Esophagus squamous epithelium (tissue), 5 donors: ENCODE data around the gene UTP25. TPM values are rescaled to one million over a fixed set of nuclear protein-coding genes. Genes with fewer than 3 reads are reported as not detected.
A peak's percentile ranks its signal among the peaks of the same experiment; 100 is the strongest.

Experiments
- DNase-seq: peaks from one replicate; lab custom pipeline; 2025; lab: John Stamatoyannopoulos, UW
- H3K27ac ChIP-seq, 4 donors: fragments of 200-600 bp; sonication (generic); one replicate each; pipeline ENCODE4 v1.5.1; 2016 to 2019; ENCODE audit warnings: mild to moderate bottlenecking in 1 of 4
- H3K27me3 ChIP-seq, 4 donors: fragments of 200-600 bp; sonication (generic); 1 replicate in 3 of 4; 2 replicates in 1 of 4; pipeline versions ENCODE4 v1.5.1 to v1.6.0; 2017 to 2021; ENCODE audit warnings: antibody characterized with exemption in 1 of 4
- H3K36me3 ChIP-seq, 3 donors: fragments of 200-600 bp; sonication (generic); one replicate each; pipeline ENCODE4 v1.5.1; 2016 to 2019
- H3K4me1 ChIP-seq, 3 donors: fragments of 200-600 bp; sonication (generic); one replicate each; pipeline ENCODE4 v1.5.1; 2017 to 2019
- H3K4me3 ChIP-seq, 4 donors: fragments of 200-600 bp; sonication (generic); 1 replicate in 3 of 4; 2 replicates in 1 of 4; pipeline ENCODE4 v1.5.1; 2016 to 2019; ENCODE audit warnings: mild to moderate bottlenecking in 2 of 4, moderate library complexity in 1 of 4
- H3K9me3 ChIP-seq, 3 donors: fragments of 200-600 bp; sonication (generic); one replicate each; pipeline ENCODE4 v1.5.1; 2016 to 2019
- CTCF ChIP-seq, 6 experiments: fragments of 450-650 bp in 4 of 6; fragments of 200-600 bp in 2 of 6; sonication (generic) in 2 of 6; IDR thresholded peaks; one replicate each; pipeline ENCODE4 v1.5.1; 2016 to 2019; ENCODE audit warnings: antibody characterized with exemption in 6 of 6, mild to moderate bottlenecking in 4 of 6, moderate library complexity in 4 of 6
- POLR2A ChIP-seq, 4 donors: fragments of 450-650 bp; IDR thresholded peaks; one replicate each; pipeline ENCODE4 v1.6.1; 2017; ENCODE audit warnings: antibody characterized with exemption in 4 of 4, mild to moderate bottlenecking in 4 of 4, moderate library complexity in 3 of 4
- WGBS, 2 donors: methylation state at CpG; one replicate each; pipeline ENCODE4 v1.1.5; 2018; 5-methylcytosine and 5-hydroxymethylcytosine counted together
- intact Hi-C: fragments of 100-400 bp; cut with DNase I; formaldehyde crosslinking; loops from one replicate; pipeline ENCODE4 v1.15.0; 2022
- total RNA-seq, 4 donors: library from RNA; depleted of rRNA; stranded (reverse); fragments of >200 nt; gene quantifications; one replicate each; pipeline ENCODE4 v1.1.0, GENCODE V29; 2016
- donor health status: DM: yes; HTN: yes; CAD: no.

Gene UTP25
- total RNA-seq, 4 donors from 2014 or later, result 3.9 to 13.5 (median 7.8) TPM

GRCh38 chr1:209819058-209819457, 8.7 kb upstream of the UTP25 start:
- Histone ChIP-seq H3K9me3 (no peaks in the 10 kb centered on the region), H3K4me1 (peaks cover 4 to 59% (median 14%) of the 10 kb centered on the region in 3 donors), H3K27me3 (peaks cover 0 to 8% (median 0%) of the 10 kb centered on the region in 4 donors), H3K27ac (no peak overlapping the region), H3K4me3 (no peak overlapping the region), H3K36me3 (no peaks in the 10 kb centered on the region)
- WGBS, 2 donors, result 55% methylated on average over 1 of the region's 1 CpG
- DNase-seq, result no peak
- intact Hi-C loops, result no loop called here
- TF ChIP-seq POLR2A (IDR thresholded peaks at IDR 0.05), result no peak
- TF ChIP-seq CTCF (IDR thresholded peaks at IDR 0.05), result no peak

- intact Hi-C loops, result no loop called here
- no peak for DNase-seq
- Histone ChIP-seq H3K27ac (peak overlapping the region in 2 of 4 donors; percentile 9 to 30), H3K36me3 (no peaks in the 10 kb centered on the region), H3K4me3 (no peak overlapping the region), H3K4me1 (peaks cover 4 to 58% (median 4%) of the 10 kb centered on the region in 3 donors), H3K27me3 (peaks cover 0 to 12% (median 0%) of the 10 kb centered on the region in 4 donors), H3K9me3 (no peaks in the 10 kb centered on the region)
- TF ChIP-seq POLR2A (IDR thresholded peaks at IDR 0.05) (no peak), CTCF (IDR thresholded peaks at IDR 0.05) (no peak)
- 36 to 60% methylated on average over 4 of the region's 4 CpGs for WGBS, 2 donors
Measured at GRCh38 chr1:209820986-209821385, 6.8 kb upstream of the UTP25 start.

- Histone ChIP-seq H3K4me3 (peak overlapping the region in 2 of 4 donors; percentile 2 to 8), H3K9me3 (no peaks in the 10 kb centered on the region), H3K36me3 (no peaks in the 10 kb centered on the region), H3K27me3 (peaks cover 0 to 14% (median 0%) of the 10 kb centered on the region in 4 donors), H3K27ac (peak overlapping the region; percentile 76 to 87 (median 80)), H3K4me1 (peaks cover 0 to 59% (median 4%) of the 10 kb centered on the region in 3 donors)
- intact Hi-C loops, result no loop called here
- no peak for DNase-seq
- 50% methylated on average over 7 of the region's 7 CpGs for WGBS, 2 donors
- TF ChIP-seq POLR2A (IDR thresholded peaks at IDR 0.05) (no peak), CTCF (IDR thresholded peaks at IDR 0.05) (no peak)
Measured at GRCh38 chr1:209822706-209823105, 5.1 kb upstream of the UTP25 start.

GRCh38 chr1:209823143-209824041, 4.4 kb upstream of the UTP25 start:
- peak overlapping the region in 2 of 4 donors; percentile 2 to 8 for H3K4me3 ChIP-seq
- WGBS, 2 donors, result 18 to 30% methylated on average over 12 of the region's 12 CpGs
- H3K4me1 ChIP-seq, result peaks cover 0 to 60% (median 5%) of the 10 kb centered on the region in 3 donors
- intact Hi-C loops, result no loop called here
- H3K27me3 ChIP-seq, result peaks cover 0 to 14% (median 0%) of the 10 kb centered on the region in 4 donors
- no peaks in the 10 kb centered on the region for H3K9me3 ChIP-seq
- H3K27ac ChIP-seq, result peak overlapping the region; percentile 76 to 87 (median 80)
- no peaks in the 10 kb centered on the region for H3K36me3 ChIP-seq
- peak in 5 of 6 experiments; percentile 59 to 82 (median 69) for TF ChIP-seq CTCF (IDR thresholded peaks at IDR 0.05)
- TF ChIP-seq POLR2A (IDR thresholded peaks at IDR 0.05), result no peak
- DNase-seq, result no peak
